Activated CD4-positive, alpha-beta T cell treated with anti-CD3 and anti-CD28 coated beads, Interleukin-2, amount 50 U/mL, for 4 hours (primary cell): ENCODE data around the gene ADAMTS2.

ENCODE experiments used
- DNase-seq, 2 experiments: peaks; one replicate each; pipeline ENCODE4 v3.0.0-alpha.2; 2020

ADAMTS2 gene

GRCh38 chr5:179310439-179311090, 34.7 kb downstream of the ADAMTS2 start:
- DNase-seq = no peak

GRCh38 chr5:179309751-179310320, 35.4 kb downstream of the ADAMTS2 start:
- no peak for DNase-seq

GRCh38 chr5:179309383-179309670, 35.9 kb downstream of the ADAMTS2 start:
- no peak for DNase-seq

- no peak for DNase-seq
Measured at GRCh38 chr5:179308563-179309382, 36.5 kb downstream of the ADAMTS2 start.

- no peak for DNase-seq
Measured at GRCh38 chr5:179307931-179308471, 37.3 kb downstream of the ADAMTS2 start.

- DNase-seq = no peak
Measured at GRCh38 chr5:179307013-179307800, 38.1 kb downstream of the ADAMTS2 start.

- no peak for DNase-seq
Measured at GRCh38 chr5:179306191-179307012, 38.9 kb downstream of the ADAMTS2 start.

GRCh38 chr5:179304871-179305270, 40.4 kb downstream of the ADAMTS2 start:
- DNase-seq = no peak

GRCh38 chr5:179304466-179304865, 40.8 kb downstream of the ADAMTS2 start:
- no peak for DNase-seq

GRCh38 chr5:179303451-179304200, 41.6 kb downstream of the ADAMTS2 start:
- DNase-seq = no peak

- DNase-seq = no peak
Measured at GRCh38 chr5:179302499-179303185, 42.6 kb downstream of the ADAMTS2 start.

GRCh38 chr5:179301796-179302195, 43.5 kb downstream of the ADAMTS2 start:
- no peak for DNase-seq

GRCh38 chr5:179301376-179301775, 43.9 kb downstream of the ADAMTS2 start:
- DNase-seq = no peak

- DNase-seq = no peak
Measured at GRCh38 chr5:179300581-179301180, 44.6 kb downstream of the ADAMTS2 start.

- DNase-seq = no peak
Measured at GRCh38 chr5:179298181-179298993, 46.9 kb downstream of the ADAMTS2 start.

- no peak for DNase-seq
Measured at GRCh38 chr5:179297486-179298180, 47.6 kb downstream of the ADAMTS2 start.

- no peak for DNase-seq
Measured at GRCh38 chr5:179297026-179297425, 48.2 kb downstream of the ADAMTS2 start.

GRCh38 chr5:179296150-179296821, 49.0 kb downstream of the ADAMTS2 start:
- no peak for DNase-seq
